SK-N-SH treated with all-trans-retinoic acid at 6 μM for 48 hours (cell line): ENCODE measurements around the gene ARL17B.
"Not testable (repeated sequence)": the region's sequence is repeated elsewhere in the genome, so short reads cannot be mapped to it uniquely, and the experiment has no call there.

ENCODE experiments used
- ATAC-seq: fragments of 200-7000 bp; cut with Tn5 transposase; 3 replicates; pipeline ENCODE4 v1.9.1; 2020; ENCODE audit warnings: mild to moderate bottlenecking, moderate library complexity

The ARL17B gene

DNA sequence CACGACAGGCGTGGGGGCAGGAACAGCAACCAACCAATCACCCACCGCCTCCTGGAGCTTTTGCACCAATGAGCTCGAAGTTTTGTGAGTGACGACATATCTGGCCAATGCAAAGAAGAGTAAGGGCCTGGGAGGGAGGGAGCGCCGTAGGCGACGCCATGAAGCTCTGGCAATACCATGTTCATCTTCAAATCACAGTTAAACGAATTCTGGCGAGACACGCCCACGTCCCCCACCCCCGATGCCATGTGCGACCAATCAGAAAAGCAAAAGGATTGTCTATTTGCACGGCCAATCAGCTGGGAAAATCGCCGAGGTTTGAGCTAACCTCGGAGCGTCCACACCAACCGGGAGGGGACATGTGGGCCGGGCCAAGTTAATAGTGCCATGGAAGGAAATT is at the start of gene ARL17B:
Gene ARL17B (minus strand): TSS at position 12 of the 400 bp plus-strand sequence. CDS start 3,369 bp downstream, outside the sequence.
- peak; percentile 100 for ATAC-seq

GRCh38 chr17:46409864-46410263 is 48.3 kb upstream of the ARL17B start:
- ATAC-seq: not testable (repeated sequence)

GRCh38 chr17:46407155-46407554 is 45.6 kb upstream of the ARL17B start:
- not testable (repeated sequence) for ATAC-seq

- ATAC-seq: not testable (repeated sequence)
Observed at GRCh38 chr17:46401033-46401787, 39.6 kb upstream of the ARL17B start.

DNA sequence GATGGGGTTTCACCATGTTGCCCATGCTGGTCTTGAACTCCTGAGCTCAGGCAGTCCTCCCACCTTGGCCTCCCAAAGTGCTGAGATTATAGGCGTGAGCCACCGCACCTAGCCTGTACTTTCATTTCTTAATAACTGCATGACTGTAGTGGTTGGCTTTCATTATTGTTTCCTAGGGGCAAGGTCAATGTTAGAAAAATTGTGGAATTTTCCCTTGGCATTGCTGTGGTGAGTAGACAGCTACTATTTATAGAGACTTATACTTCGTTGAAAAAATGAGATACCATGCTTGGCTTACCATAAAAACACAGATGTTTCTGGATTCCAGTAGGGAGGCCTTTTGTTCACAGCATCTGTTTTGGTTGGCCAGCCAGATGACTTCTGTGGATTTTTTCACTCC is 39.0 kb upstream of the ARL17B start:
- not testable (repeated sequence) for ATAC-seq

- not testable (repeated sequence) for ATAC-seq
Observed at GRCh38 chr17:46399993-46400392, 38.4 kb upstream of the ARL17B start.

GRCh38 chr17:46396292-46396691 is 34.7 kb upstream of the ARL17B start:
- ATAC-seq: not testable (repeated sequence)

DNA sequence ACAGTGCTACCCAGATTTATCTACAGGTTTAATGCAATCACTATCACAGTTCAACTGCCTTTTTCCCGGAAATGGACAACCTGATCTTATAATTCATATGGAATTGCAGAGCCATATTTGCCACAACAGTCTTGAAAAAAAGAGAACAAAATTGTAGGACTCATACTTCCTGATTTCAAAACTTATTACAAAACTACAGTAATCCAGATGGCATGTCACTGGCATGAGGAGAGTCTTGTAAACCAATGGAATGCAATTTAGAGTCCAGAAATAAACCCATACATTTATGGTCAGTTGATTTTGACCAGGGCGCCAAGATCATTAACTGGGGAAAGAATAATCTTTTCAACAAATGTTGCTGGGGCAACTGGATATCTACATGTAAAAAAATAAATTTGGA is 32.1 kb upstream of the ARL17B start:
- ATAC-seq: 0 out of 3 replicates have a peak, but pooled peaks have one; percentile 25

GRCh38 chr17:46385491-46385890 is 23.9 kb upstream of the ARL17B start:
- not testable (repeated sequence) for ATAC-seq

GRCh38 chr17:46383118-46383517 is 21.6 kb upstream of the ARL17B start:
- ATAC-seq: not testable (repeated sequence)

DNA sequence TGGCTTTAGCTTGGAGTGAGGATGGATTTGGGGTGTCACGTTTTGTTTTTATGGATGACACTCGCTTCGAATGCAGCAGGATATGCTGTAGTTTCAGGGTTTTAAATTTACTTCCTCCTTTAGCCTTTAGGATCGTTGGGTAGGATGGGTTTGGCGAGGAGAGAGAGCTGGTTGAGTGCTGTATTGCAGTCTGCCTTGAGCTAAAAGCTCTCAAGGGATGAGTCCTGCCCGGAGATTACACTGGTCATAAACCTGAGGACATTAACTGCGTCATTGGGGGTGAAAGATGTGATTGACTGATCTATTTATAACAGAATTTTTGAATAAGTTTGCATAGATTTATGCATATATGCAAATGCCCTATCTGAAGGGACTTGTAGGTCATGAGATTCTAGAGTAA is 11.9 kb upstream of the ARL17B start:
- ATAC-seq: peak; percentile 82

DNA sequence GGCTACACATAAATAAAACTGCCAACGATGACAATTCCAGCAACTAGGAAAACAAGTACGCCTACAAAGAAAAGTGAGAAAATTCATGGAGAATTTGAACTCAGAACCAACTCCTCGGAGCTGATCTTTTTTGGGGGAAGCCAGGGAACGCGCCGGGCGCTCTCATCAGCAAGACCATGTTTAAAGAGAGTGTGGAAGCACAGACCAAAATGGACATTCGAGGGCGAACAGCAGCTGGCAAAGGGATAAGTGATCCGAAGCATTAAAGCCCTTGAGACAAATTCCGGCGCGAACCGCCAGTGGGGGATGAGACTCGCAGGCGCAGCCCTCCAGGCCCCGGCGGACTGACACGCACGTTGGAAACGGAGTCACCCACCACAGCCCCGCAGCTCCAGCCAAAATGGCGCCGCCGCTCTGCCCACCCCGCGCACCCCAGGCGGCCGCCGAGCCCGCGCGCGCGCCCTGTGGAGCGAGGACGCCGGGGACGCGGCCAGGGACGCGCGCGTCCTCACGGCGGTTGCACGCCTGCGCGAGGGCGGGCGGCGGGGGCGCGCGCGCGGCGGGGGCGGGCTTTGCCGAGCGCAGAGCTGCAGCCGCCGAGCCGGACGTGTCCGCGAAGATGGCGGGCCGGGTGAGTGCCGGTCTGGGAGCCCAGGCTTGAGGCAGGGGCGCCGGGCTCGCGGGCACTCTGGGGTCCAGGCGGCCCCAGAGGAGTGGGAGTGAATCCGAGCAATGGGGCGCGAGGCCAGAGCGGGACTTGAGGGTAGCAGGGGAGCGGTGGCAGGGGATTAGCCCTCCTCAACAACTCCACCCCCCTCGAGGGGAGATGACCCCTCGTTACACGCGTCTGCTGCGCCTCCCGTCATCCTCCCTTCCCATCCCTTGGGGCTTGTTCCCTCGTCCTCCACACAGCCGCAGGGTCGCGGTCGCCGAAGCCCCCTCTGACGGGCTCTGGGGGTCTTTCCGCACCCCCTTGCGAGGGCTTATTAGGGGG is 11.0 kb upstream of the ARL17B start:
- peak; percentile 92 for ATAC-seq

- ATAC-seq: not testable (repeated sequence)
Observed at GRCh38 chr17:46367520-46367919, 6.0 kb upstream of the ARL17B start.

DNA sequence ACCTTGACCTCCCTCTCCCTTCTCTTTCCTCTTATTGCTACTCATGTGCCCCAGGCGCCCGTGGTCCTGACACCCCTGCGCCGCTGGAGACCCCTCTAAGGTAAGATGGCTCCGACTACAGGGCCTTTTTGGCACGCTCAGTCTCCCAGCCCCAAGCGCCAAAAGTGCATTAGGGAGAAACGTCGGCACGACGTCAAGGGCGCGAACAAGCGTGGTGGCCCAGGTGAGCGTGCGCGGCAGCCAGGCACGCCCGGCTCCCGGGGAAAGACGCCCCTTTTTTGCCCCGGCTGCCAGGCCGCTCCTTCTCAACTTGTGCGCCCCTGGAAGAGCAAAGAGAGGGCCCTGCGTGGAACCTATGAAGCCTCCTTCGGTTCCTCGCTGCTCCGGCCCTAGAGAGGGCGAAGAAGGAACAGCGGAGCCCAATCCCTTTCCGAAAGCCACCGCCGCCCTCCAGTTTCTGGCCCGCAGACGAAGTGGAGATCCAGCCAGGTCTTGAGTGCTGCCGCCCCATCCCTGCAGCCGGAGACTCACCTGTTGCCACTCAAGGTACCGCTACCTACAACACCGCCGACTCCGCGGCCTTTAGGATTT is 326 bp downstream of the ARL17B start:
- peak; percentile 62 for ATAC-seq

DNA sequence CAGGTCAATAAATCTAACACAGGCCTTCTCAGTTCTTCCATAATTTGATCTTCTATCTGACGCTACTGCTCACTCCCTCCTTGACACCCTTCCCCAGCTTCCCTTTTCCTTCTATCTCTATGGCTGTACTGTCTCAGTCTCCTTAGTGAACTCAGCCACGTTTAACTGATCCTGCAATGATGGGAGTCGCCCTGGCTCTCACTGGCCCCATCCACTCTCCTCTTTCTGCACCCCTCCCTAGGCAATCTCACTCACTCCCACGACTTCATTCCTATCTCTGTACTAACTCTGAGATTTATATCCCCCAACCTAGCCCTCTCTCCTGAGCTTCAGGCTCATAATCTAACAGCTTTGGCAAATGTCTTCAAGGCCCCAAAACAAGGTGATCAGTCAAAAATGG is 7.7 kb downstream of the ARL17B start:
- not testable (repeated sequence) for ATAC-seq

- not testable (repeated sequence) for ATAC-seq
Observed at GRCh38 chr17:46349060-46349459, 12.5 kb downstream of the ARL17B start.

DNA sequence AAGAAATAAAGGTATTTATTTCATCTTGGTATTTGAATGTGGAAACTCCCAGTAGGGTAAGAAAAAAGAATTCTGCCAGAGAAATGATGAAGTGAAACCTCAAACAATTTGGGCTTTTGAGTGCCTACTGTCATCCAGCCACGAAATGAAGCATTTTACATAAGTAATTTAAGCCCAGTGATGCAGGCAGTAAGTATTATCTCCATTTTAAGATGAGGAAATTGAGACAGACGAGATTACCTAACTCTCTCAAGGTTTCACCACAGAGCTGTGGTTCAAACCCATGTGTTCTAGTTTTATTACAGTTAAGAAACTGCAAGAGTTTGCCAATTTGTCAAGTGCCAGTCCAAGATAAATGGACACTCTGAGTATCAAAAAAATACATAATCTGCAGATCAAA is 13.2 kb downstream of the ARL17B start:
- ATAC-seq: not testable (repeated sequence)

- peak; percentile 27 for ATAC-seq
Observed at GRCh38 chr17:46342131-46342530, 19.4 kb downstream of the ARL17B start.

DNA sequence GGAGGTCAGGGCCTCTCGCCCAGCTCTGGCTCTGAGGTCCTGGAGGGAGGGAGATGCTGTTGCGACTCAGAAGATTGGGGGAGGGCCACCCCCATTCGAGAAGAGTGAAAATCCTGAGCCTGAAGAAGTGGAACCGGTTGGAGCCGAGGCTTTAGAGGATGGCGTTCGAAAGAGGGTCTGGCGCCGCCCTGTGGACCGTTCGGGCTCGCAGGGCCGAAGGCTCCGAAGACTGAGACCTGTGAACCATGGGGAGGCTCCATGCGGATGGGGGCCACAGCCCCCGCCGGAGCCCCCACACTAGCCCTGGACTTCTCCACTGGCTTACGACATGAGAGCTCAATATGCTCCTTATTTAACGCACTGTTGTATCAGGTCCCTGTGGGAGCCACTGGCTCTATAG is 20.3 kb downstream of the ARL17B start:
- ATAC-seq: not testable (repeated sequence)

DNA sequence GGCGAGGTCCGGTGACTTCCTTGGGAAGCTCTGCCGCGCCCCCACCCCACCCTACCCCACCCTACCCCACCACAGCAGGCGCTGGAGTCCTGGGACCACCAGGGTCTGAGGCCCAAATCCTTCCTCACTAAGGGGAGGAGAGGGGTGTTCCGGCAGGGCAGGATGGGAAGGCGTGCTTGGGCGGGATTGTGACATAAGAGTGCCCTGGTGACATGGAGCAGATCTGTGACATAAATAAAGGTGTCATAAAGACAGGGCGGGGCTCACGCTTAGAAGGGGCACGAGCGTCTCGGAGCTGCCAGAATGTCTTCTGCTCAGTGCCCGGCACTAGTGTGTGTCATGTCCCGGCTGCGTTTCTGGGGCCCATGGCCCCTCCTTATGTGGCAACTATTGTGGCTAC is 66.7 kb downstream of the ARL17B start, which contains the start of gene LRRC37A:
Gene LRRC37A (plus strand): TSS at position 301 of the 400 bp plus-strand sequence. CDS start 3 bp downstream, at position 304.
- ATAC-seq: not testable (repeated sequence)

DNA sequence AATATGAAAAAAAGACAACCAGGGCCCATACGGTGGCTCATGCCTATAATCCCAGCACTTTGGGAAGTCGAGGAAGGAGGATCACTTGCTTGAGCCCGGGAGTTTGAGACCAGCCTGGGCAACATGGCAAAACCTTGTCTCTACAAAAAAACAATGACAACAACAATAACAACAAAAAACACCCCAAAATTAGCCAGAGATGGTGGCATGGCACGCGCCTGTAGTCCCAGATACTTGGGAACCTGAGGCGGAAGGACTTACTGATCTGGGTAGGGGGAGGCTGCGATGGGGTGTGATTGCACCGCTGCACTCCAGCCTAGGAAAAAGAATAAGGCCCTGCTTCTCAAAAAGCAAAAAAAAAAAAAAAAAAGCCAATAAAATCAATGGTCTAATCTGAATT is 69.9 kb downstream of the ARL17B start:
- not testable (repeated sequence) for ATAC-seq

- ATAC-seq: not testable (repeated sequence)
Observed at GRCh38 chr17:46290906-46291546, 70.5 kb downstream of the ARL17B start.
